SK-N-MC (cell line): ENCODE results near the gene ART1.
A peak's percentile ranks its signal among the peaks of the same experiment; 100 is the strongest.

ENCODE experiments used
- DNase-seq: peaks from one replicate; pipeline ENCODE4 v3.0.0-alpha.2; 2011; ENCODE audit warnings: low read depth, low spot score
- H3K27ac ChIP-seq: fragments of 200-600 bp; sonication (generic); 2 replicates; pipeline ENCODE4 v1.5.1; 2016; ENCODE audit warnings: mixed run types
- H3K36me3 ChIP-seq: fragments of 200-600 bp; sonication (generic); 2 replicates; pipeline ENCODE4 v1.6.1; 2017; ENCODE audit warnings: antibody characterized with exemption, low read length, mixed read lengths; ENCODE audit not compliant: insufficient read depth
- H3K4me3 ChIP-seq: fragments of 200-600 bp; sonication (generic); 2 replicates; pipeline ENCODE4 v1.5.1; 2016
- H3K9ac ChIP-seq: fragments of 200-600 bp; sonication (generic); 2 replicates; pipeline ENCODE4 v1.8.0; 2017; ENCODE audit warnings: mixed run types, mixed read lengths; ENCODE audit not compliant: insufficient read length
- H3K9me3 ChIP-seq: fragments of 200-600 bp; sonication (generic); 2 replicates; pipeline ENCODE4 v1.6.1; 2017; ENCODE audit warnings: low read depth, mild to moderate bottlenecking, antibody characterized with exemption, low read length, moderate library complexity, mixed read lengths
- EZH2 ChIP-seq: fragments of 200-600 bp; sonication (generic); IDR thresholded peaks from one replicate; pipeline ENCODE4 v1.6.1; 2017; ENCODE audit warnings: antibody characterized with exemption
- FOXP2 ChIP-seq: optimal IDR thresholded peaks from 2 replicates; pipeline ENCODE3; 2011; ENCODE audit warnings: mild to moderate bottlenecking, moderate library complexity; ENCODE audit not compliant: insufficient read depth; ENCODE audit errors: extremely low read length, control extremely low read depth
- POLR2AphosphoS5 ChIP-seq: IDR thresholded peaks from 2 replicates; pipeline ENCODE4 v1.6.1; 2012; ENCODE audit warnings: mild to moderate bottlenecking, low read depth, low read length, borderline replicate concordance

Gene ART1

GRCh38 chr11:3684819-3685172 is 39.9 kb downstream of the ART1 start:
- no peak overlapping the region for H3K4me3 ChIP-seq
- DNase-seq: no peak
- TF ChIP-seq POLR2AphosphoS5 (no peak), EZH2 (no peak), FOXP2 (no peak)
- no peaks in the 10 kb centered on the region for H3K9me3 ChIP-seq
- no peak overlapping the region for H3K9ac ChIP-seq
- H3K36me3 ChIP-seq: peaks cover 89% of the 10 kb centered on the region
- H3K27ac ChIP-seq: no peak overlapping the region; the same call in 1 of the 2 replicates

GRCh38 chr11:3685923-3686322 is 41.0 kb downstream of the ART1 start:
- H3K9me3 ChIP-seq: no peaks in the 10 kb centered on the region
- H3K36me3 ChIP-seq: peaks cover 84% of the 10 kb centered on the region
- TF ChIP-seq FOXP2 (no peak), POLR2AphosphoS5 (no peak), EZH2 (no peak)
- H3K4me3 ChIP-seq: no peak overlapping the region
- H3K27ac ChIP-seq: 0 out of 2 replicates have a peak overlapping the region, but pooled peaks have one; percentile 13
- no peak for DNase-seq
- H3K9ac ChIP-seq: no peak overlapping the region

GRCh38 chr11:3686751-3687150 is 41.8 kb downstream of the ART1 start:
- Histone ChIP-seq H3K9ac (no peak overlapping the region), H3K9me3 (no peaks in the 10 kb centered on the region), H3K4me3 (no peak overlapping the region), H3K36me3 (peaks cover 84% of the 10 kb centered on the region), H3K27ac (no peak overlapping the region)
- TF ChIP-seq EZH2: no peak
- no peak for TF ChIP-seq FOXP2
- no peak for TF ChIP-seq POLR2AphosphoS5
- DNase-seq: no peak

- TF ChIP-seq EZH2: no peak
- no peak for TF ChIP-seq FOXP2
- no peak for TF ChIP-seq POLR2AphosphoS5
- DNase-seq: no peak
- Histone ChIP-seq H3K27ac (no peak overlapping the region), H3K9me3 (no peaks in the 10 kb centered on the region), H3K36me3 (peaks cover 90% of the 10 kb centered on the region), H3K4me3 (no peak overlapping the region), H3K9ac (no peak overlapping the region)
Observed at GRCh38 chr11:3700410-3700809, 55.5 kb downstream of the ART1 start.

GRCh38 chr11:3700910-3701309 is 56.0 kb downstream of the ART1 start:
- DNase-seq: no peak
- peaks cover 90% of the 10 kb centered on the region for H3K36me3 ChIP-seq

GRCh38 chr11:3703383-3703782 is 58.5 kb downstream of the ART1 start:
- Histone ChIP-seq H3K27ac (no peak overlapping the region), H3K36me3 (peaks cover 91% of the 10 kb centered on the region), H3K9ac (no peak overlapping the region), H3K4me3 (no peak overlapping the region), H3K9me3 (no peaks in the 10 kb centered on the region)
- DNase-seq: no peak
- TF ChIP-seq FOXP2: no peak
- no peak for TF ChIP-seq POLR2AphosphoS5
- TF ChIP-seq EZH2: no peak

More at GRCh38 chr11:3700910-3701309, 56.0 kb downstream of the ART1 start:
- TF ChIP-seq EZH2 (no peak), POLR2AphosphoS5 (no peak), FOXP2 (no peak)
- no peak overlapping the region for H3K27ac ChIP-seq
- no peak overlapping the region for H3K9ac ChIP-seq
- H3K4me3 ChIP-seq: no peak overlapping the region
- H3K9me3 ChIP-seq: no peaks in the 10 kb centered on the region

- no peak overlapping the region for H3K4me3 ChIP-seq
- H3K36me3 ChIP-seq: peaks cover 84% of the 10 kb centered on the region
- H3K27ac ChIP-seq: no peak overlapping the region
- H3K9ac ChIP-seq: no peak overlapping the region
- no peak for DNase-seq
- no peaks in the 10 kb centered on the region for H3K9me3 ChIP-seq
- TF ChIP-seq EZH2 (no peak), FOXP2 (no peak), POLR2AphosphoS5 (no peak)
Observed at GRCh38 chr11:3707176-3707575, 62.2 kb downstream of the ART1 start.

GRCh38 chr11:3709977-3710376 is 65.0 kb downstream of the ART1 start:
- H3K9ac ChIP-seq: no peak overlapping the region
- H3K27ac ChIP-seq: no peak overlapping the region
- H3K9me3 ChIP-seq: no peaks in the 10 kb centered on the region
- TF ChIP-seq POLR2AphosphoS5: no peak
- TF ChIP-seq EZH2: no peak
- TF ChIP-seq FOXP2: no peak
- no peak for DNase-seq
- peaks cover 82% of the 10 kb centered on the region for H3K36me3 ChIP-seq
- H3K4me3 ChIP-seq: no peak overlapping the region
